Gastrocnemius medialis (tissue), 4 donors: Measurements from ENCODE around the gene FFAR1.

Experiments
- POLR2A ChIP-seq, 2 donors: fragments of 450-650 bp; IDR thresholded peaks; one replicate each; pipeline ENCODE4 v1.6.1; 2017; ENCODE audit warnings: antibody characterized with exemption in 2 of 2, mild to moderate bottlenecking in 2 of 2, moderate library complexity in 2 of 2
- TF ChIP-seq, protein P1 (sequence below), 5 experiments: fragments of 450-650 bp in 3 of 5; fragments of 200-600 bp in 2 of 5; sonication (generic) in 2 of 5; IDR thresholded peaks in 4 of 5; conservative IDR thresholded peaks in 1 of 5; 1 replicate in 4 of 5; 2 replicates in 1 of 5; pipeline ENCODE4 v1.5.1; 2016 to 2019; ENCODE audit warnings: antibody characterized with exemption in 5 of 5, mild to moderate bottlenecking in 3 of 5, moderate library complexity in 3 of 5

DNA sequence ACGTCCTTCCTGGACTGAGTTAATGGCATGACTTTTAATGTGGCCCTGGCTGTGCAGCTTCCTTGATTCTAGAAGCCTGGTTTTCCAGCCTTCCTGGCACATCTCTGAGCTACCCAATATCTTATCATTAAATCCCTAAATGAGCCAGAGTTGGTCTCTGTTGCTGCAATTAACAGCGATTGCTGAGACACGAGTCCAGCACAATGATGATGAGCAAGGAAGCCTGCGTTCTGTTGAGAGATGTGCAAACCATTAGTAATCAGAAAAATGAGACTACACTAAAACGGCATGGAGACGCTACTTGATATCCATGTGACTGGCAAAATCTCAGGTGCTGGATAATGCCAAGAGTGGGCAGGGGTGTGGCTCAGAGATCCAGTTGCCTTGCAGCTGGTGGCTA is 49.4 kb downstream of the FFAR1 start:
- TF ChIP-seq, protein P1, sequence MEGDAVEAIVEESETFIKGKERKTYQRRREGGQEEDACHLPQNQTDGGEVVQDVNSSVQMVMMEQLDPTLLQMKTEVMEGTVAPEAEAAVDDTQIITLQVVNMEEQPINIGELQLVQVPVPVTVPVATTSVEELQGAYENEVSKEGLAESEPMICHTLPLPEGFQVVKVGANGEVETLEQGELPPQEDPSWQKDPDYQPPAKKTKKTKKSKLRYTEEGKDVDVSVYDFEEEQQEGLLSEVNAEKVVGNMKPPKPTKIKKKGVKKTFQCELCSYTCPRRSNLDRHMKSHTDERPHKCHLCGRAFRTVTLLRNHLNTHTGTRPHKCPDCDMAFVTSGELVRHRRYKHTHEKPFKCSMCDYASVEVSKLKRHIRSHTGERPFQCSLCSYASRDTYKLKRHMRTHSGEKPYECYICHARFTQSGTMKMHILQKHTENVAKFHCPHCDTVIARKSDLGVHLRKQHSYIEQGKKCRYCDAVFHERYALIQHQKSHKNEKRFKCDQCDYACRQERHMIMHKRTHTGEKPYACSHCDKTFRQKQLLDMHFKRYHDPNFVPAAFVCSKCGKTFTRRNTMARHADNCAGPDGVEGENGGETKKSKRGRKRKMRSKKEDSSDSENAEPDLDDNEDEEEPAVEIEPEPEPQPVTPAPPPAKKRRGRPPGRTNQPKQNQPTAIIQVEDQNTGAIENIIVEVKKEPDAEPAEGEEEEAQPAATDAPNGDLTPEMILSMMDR (IDR thresholded peaks at IDR 0.05 in 4 of 5, conservative IDR thresholded peaks at IDR 0.05 in 1 of 5): no peak
- no peak for TF ChIP-seq POLR2A (IDR thresholded peaks at IDR 0.05)
